Hippocampal formation (tissue), 2 donors: ENCODE data around the gene C1QTNF9B.
"Not testable (repeated sequence)": the region's sequence is repeated elsewhere in the genome, so short reads cannot be mapped to it uniquely, and the experiment has no call there.

Experiments
- DNase-seq, 2 donors: peaks; one replicate each; lab custom pipeline; 2025; lab: John Stamatoyannopoulos, UW

Gene C1QTNF9B

GRCh38 chr13:23897452-23897919, at the start of gene C1QTNF9B:
Gene C1QTNF9B (minus strand): TSS chr13:23897502.
- DNase-seq, result not testable (repeated sequence)

GRCh38 chr13:23946900-23947299, 49.6 kb upstream of the C1QTNF9B start:
- no peak for DNase-seq

- no peak for DNase-seq
Observed at GRCh38 chr13:23946067-23946466, 48.8 kb upstream of the C1QTNF9B start.

- DNase-seq, result no peak
Observed at GRCh38 chr13:23945612-23946011, 48.3 kb upstream of the C1QTNF9B start.

- DNase-seq, result no peak
Observed at GRCh38 chr13:23941211-23941610, 43.9 kb upstream of the C1QTNF9B start.

GRCh38 chr13:23939666-23940065, 42.4 kb upstream of the C1QTNF9B start:
- not testable (repeated sequence) for DNase-seq

- DNase-seq, result no peak
Observed at GRCh38 chr13:23934520-23934919, 37.2 kb upstream of the C1QTNF9B start.

- no peak for DNase-seq
Observed at GRCh38 chr13:23928985-23929384, 31.7 kb upstream of the C1QTNF9B start.

GRCh38 chr13:23923031-23923430, 25.7 kb upstream of the C1QTNF9B start:
- DNase-seq, result no peak

GRCh38 chr13:23922005-23922932, 25.0 kb upstream of the C1QTNF9B start:
- DNase-seq, result no peak

GRCh38 chr13:23921451-23921888, 24.2 kb upstream of the C1QTNF9B start:
- DNase-seq, result peak; percentile 6 to 71

- DNase-seq, result no peak
Observed at GRCh38 chr13:23919006-23919405, 21.7 kb upstream of the C1QTNF9B start.

- no peak for DNase-seq
Observed at GRCh38 chr13:23918208-23918607, 20.9 kb upstream of the C1QTNF9B start.

- DNase-seq, result no peak
Observed at GRCh38 chr13:23915308-23915707, 18.0 kb upstream of the C1QTNF9B start.

- no peak for DNase-seq
Observed at GRCh38 chr13:23912469-23912868, 15.2 kb upstream of the C1QTNF9B start.

- no peak for DNase-seq
Observed at GRCh38 chr13:23909606-23910005, 12.3 kb upstream of the C1QTNF9B start.

- DNase-seq, result no peak
Observed at GRCh38 chr13:23905766-23906165, 8.5 kb upstream of the C1QTNF9B start.

GRCh38 chr13:23903906-23904280, 6.6 kb upstream of the C1QTNF9B start:
- DNase-seq, result no peak

GRCh38 chr13:23902975-23903905, 5.9 kb upstream of the C1QTNF9B start:
- no peak for DNase-seq

GRCh38 chr13:23901365-23901764, 4.1 kb upstream of the C1QTNF9B start:
- no peak for DNase-seq

- peak in 1 of 2 donors; percentile 27 for DNase-seq
Observed at GRCh38 chr13:23899555-23899954, 2.3 kb upstream of the C1QTNF9B start.

- no peak for DNase-seq
Observed at GRCh38 chr13:23898101-23898500, 799 bp upstream of the C1QTNF9B start.
